CD4-positive, alpha-beta T cell (primary cell): ENCODE results near the gene TTLL4. TPM values are rescaled to one million over a fixed set of nuclear protein-coding genes. Genes with fewer than 3 reads are reported as not detected.
A peak's percentile ranks its signal among the peaks of the same experiment; 100 is the strongest.

Source experiments
- ATAC-seq: fragments of 200-7000 bp; cut with Tn5 transposase; one replicate; pipeline ENCODE4 v1.10.0; 2022; ENCODE audit warnings: mild to moderate bottlenecking; ENCODE audit not compliant: poor library complexity
- CTCF ChIA-PET: fragments of 350-600 bp; sonication (Branson Sonifier 250); formaldehyde crosslinking; loops from one replicate; lab custom pipeline; 2021; ENCODE audit warnings: antibody characterized with exemption, inconsistent platforms; lab: Charles Lee
- POLR2A ChIA-PET: fragments of 350-600 bp; sonication (Branson Sonifier 250); formaldehyde crosslinking; loops from one replicate; lab custom pipeline; 2021; ENCODE audit warnings: antibody characterized with exemption, inconsistent platforms; lab: Charles Lee
- DNase-seq, 14 experiments: peaks; one replicate each; pipeline ENCODE4 v3.0.0-alpha.2; 2013 to 2020; ENCODE audit warnings: mixed read lengths in 2 of 14
- H3K27ac ChIP-seq, 2 donors: one replicate each; pipeline versions ENCODE4 v1.5.1 to v1.7.0; 2013; ENCODE audit warnings: low read length in 2 of 2, low read depth in 1 of 2, mild to moderate bottlenecking in 1 of 2
- H3K27me3 ChIP-seq, 2 experiments: 1 replicate in 1 of 2; 2 replicates in 1 of 2; pipeline versions ENCODE4 v1.6.1 to v1.7.0; 2013; ENCODE audit warnings: low read length in 2 of 2, control low read depth in 1 of 2, mild to moderate bottlenecking in 1 of 2, moderate library complexity in 1 of 2; ENCODE audit not compliant: insufficient read depth in 2 of 2, control insufficient read depth in 1 of 2
- H3K36me3 ChIP-seq: one replicate; pipeline ENCODE4 v1.6.1; 2013; ENCODE audit warnings: low read length, control low read depth; ENCODE audit not compliant: insufficient read depth
- H3K4me1 ChIP-seq: one replicate; pipeline ENCODE4 v1.6.1; 2013; ENCODE audit warnings: low read length, control low read depth; ENCODE audit not compliant: insufficient read depth
- H3K4me3 ChIP-seq: one replicate; pipeline ENCODE4 v1.5.1; 2013; ENCODE audit warnings: mild to moderate bottlenecking, low read length, moderate library complexity
- H3K9me3 ChIP-seq, 2 experiments: 1 replicate in 1 of 2; 2 replicates in 1 of 2; pipeline versions ENCODE4 v1.6.1 to v1.7.0; 2013; ENCODE audit warnings: low read length in 2 of 2, mild to moderate bottlenecking in 2 of 2, control low read depth in 1 of 2, moderate library complexity in 1 of 2; ENCODE audit not compliant: control insufficient read depth in 1 of 2, insufficient read depth in 1 of 2
- H3K27ac Mint-ChIP-seq: one replicate; pipeline ENCODE4 v1.8.0; 2020; ENCODE audit warnings: mixed read lengths
- H3K27me3 Mint-ChIP-seq: one replicate; pipeline ENCODE4 v1.8.0; 2021; ENCODE audit warnings: mixed read lengths
- H3K36me3 Mint-ChIP-seq: one replicate; pipeline ENCODE4 v1.8.0; 2021; ENCODE audit warnings: low read depth, mixed read lengths
- H3K4me1 Mint-ChIP-seq: one replicate; pipeline ENCODE4 v1.8.0; 2021; ENCODE audit warnings: low read depth, mixed read lengths
- H3K4me3 Mint-ChIP-seq: one replicate; pipeline ENCODE4 v1.8.0; 2020; ENCODE audit warnings: mild to moderate bottlenecking, mixed read lengths
- H3K9me3 Mint-ChIP-seq: one replicate; pipeline ENCODE4 v1.8.0; 2020; ENCODE audit warnings: mixed read lengths
- intact Hi-C, 2 experiments: fragments of 100-400 bp; cut with DNase I in 1 of 2; cut with micrococcal nuclease in 1 of 2; formaldehyde crosslinking; loops; one replicate each; pipeline versions ENCODE4 v1.15.1 to v1.9.0; 2023 to 2025; cut with DNase I, micrococcal nuclease
- total RNA-seq, 174 experiments: library from RNA in 2 of 174; stranded (reverse) in 2 of 174; gene quantifications; one replicate each; pipeline ENCODE4 v1.2.3 and lab custom pipeline; 2021 to 2026
- TF ChIP-seq, protein P1 (sequence below): fragments of 200-600 bp; IDR thresholded peaks from one replicate; pipeline ENCODE4 v1.8.0; 2022; ENCODE audit warnings: antibody characterized with exemption, mild to moderate bottlenecking

Gene TTLL4
- total RNA-seq, 2 experiments from 2014 or later, result 7.3 to 10.8 TPM

DNA sequence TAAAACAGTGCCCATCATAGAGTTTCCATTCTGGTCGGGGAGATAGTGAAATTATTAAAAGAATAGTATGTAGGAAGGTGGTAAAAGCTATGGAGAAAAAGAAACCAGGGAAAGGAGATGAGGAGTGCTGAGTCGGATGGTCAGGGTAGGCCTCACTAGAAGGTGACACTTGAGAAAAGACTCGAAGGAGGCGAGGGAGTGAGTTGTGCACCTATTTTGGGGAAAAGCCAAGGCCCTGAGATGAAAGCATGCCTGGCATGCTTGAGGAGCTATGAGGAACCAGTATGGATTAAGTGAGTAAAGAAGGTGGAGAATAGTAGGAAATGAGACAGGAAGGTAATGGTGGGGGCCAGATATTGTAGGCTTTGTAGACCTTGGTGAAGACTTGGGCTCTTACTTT, 7.3 kb upstream of the TTLL4 start:
- Mint-ChIP-seq H3K9me3 (no peaks in the 10 kb centered on the region), H3K36me3 (peaks cover 4% of the 10 kb centered on the region), H3K27ac (no peak overlapping the region), H3K4me3 (no peak overlapping the region), H3K27me3 (peaks cover 10% of the 10 kb centered on the region), H3K4me1 (no peaks in the 10 kb centered on the region)
- Histone ChIP-seq H3K27me3 (peaks cover 0 to 6% of the 10 kb centered on the region in 2 experiments), H3K9me3 (no peaks in the 10 kb centered on the region), H3K4me1 (no peaks in the 10 kb centered on the region), H3K36me3 (no peaks in the 10 kb centered on the region), H3K4me3 (no peak overlapping the region), H3K27ac (no peak overlapping the region)
- intact Hi-C loops, result no loop called here
- ATAC-seq (no peak), DNase-seq (no peak)
- ChIA-PET CTCF (no interaction called here), POLR2A (no interaction called here)
- TF ChIP-seq, protein P1, sequence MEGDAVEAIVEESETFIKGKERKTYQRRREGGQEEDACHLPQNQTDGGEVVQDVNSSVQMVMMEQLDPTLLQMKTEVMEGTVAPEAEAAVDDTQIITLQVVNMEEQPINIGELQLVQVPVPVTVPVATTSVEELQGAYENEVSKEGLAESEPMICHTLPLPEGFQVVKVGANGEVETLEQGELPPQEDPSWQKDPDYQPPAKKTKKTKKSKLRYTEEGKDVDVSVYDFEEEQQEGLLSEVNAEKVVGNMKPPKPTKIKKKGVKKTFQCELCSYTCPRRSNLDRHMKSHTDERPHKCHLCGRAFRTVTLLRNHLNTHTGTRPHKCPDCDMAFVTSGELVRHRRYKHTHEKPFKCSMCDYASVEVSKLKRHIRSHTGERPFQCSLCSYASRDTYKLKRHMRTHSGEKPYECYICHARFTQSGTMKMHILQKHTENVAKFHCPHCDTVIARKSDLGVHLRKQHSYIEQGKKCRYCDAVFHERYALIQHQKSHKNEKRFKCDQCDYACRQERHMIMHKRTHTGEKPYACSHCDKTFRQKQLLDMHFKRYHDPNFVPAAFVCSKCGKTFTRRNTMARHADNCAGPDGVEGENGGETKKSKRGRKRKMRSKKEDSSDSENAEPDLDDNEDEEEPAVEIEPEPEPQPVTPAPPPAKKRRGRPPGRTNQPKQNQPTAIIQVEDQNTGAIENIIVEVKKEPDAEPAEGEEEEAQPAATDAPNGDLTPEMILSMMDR, result no peak

DNA sequence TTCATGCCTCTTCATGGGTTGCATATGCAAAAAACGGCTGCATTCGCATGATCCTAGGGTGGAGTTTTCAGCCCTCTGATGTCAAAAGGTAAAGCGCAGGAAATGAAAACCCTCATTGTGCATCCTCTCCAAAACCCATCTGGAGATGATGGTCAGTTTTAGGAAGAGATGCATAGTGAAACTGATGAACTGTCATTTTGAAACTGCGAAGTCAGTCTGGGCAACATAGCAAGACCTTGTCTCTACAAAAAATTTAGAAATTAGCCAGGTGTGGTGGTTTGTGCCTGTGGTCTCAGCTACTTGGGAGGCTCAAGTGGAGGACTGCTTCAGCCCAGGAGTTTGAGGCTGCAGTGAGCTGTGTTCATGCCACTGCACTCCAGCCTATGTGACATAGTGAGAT, 2.5 kb upstream of the TTLL4 start:
- Mint-ChIP-seq H3K27me3 (peaks cover 10% of the 10 kb centered on the region), H3K4me3 (no peak overlapping the region), H3K9me3 (no peaks in the 10 kb centered on the region), H3K4me1 (peaks cover 11% of the 10 kb centered on the region), H3K27ac (no peak overlapping the region), H3K36me3 (peaks cover 8% of the 10 kb centered on the region)
- H3K4me1 ChIP-seq, result peaks cover 22% of the 10 kb centered on the region
- TF ChIP-seq, protein P1, result no peak
- peaks cover 0 to 6% of the 10 kb centered on the region in 2 experiments for H3K27me3 ChIP-seq
- H3K9me3 ChIP-seq, result no peaks in the 10 kb centered on the region
- intact Hi-C loops, result loop anchor here in 1 of 2 experiments (2.0 kb wide), 1 partner anchor 47 kb away; no protein-coding TSS in a partner anchor
- no peaks in the 10 kb centered on the region for H3K36me3 ChIP-seq
- no peak for DNase-seq
- ChIA-PET POLR2A (no interaction called here), CTCF (interaction anchor here (0.6 to 2.2 kb wide), 5 partner anchors 21 to 681 kb away, joined by 3 to 7 read pairs (median 4); no protein-coding TSS in a partner anchor)
- no peak for ATAC-seq
- no peak overlapping the region for H3K4me3 ChIP-seq
- no peak overlapping the region for H3K27ac ChIP-seq

DNA sequence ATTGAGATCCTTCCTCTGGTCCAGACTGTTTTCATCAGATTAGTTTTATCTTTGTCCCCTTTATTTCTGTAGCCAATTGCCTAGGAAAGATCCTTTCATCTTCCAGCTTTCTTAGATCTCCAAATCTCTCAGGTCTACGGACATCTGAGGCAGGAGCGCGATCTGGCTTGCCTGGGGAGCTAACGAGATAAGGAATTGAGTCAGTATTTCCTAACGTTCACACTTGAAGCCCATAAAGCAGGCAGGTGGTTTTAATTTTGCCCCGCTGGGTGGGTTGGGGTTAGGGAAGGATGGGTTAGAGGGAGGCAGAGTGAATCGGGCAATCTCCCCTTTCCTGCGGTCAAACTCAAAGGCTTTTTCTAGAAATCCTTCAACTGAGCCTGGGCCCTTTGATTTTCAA, 727 bp upstream of the TTLL4 start:
- H3K27me3 Mint-ChIP-seq, result peaks cover 10% of the 10 kb centered on the region
- Histone ChIP-seq H3K4me3 (peak overlapping the region; percentile 43), H3K9me3 (no peaks in the 10 kb centered on the region), H3K27me3 (peaks cover 0 to 6% of the 10 kb centered on the region in 2 experiments), H3K4me1 (peaks cover 22% of the 10 kb centered on the region), H3K36me3 (no peaks in the 10 kb centered on the region), H3K27ac (no peak overlapping the region)
- intact Hi-C loops, result loop anchor here (1.0 to 10.0 kb wide), 10 partner anchors 38 to 887 kb away; partner anchors contain the start of genes BCS1L (in 1 of the 2), CNOT9 (in 1 of the 2), CNPPD1 (in 1 of the 2) and DNPEP (in 1 of the 2)
- TF ChIP-seq, protein P1, result no peak
- POLR2A ChIA-PET, result interaction anchor here (1.1 to 2.3 kb wide), 4 partner anchors 12 to 188 kb away, joined by 3 to 15 read pairs (median 10); partner anchors contain the start of genes BCS1L, RNF25, STK36 and ZNF142
- H3K36me3 Mint-ChIP-seq, result peaks cover 8% of the 10 kb centered on the region
- ATAC-seq (no peak), DNase-seq (peak in 1 of 14 experiments; percentile 15)
- H3K4me3 Mint-ChIP-seq, result peak overlapping the region; percentile 99
- CTCF ChIA-PET, result interaction anchor here (0.6 to 3.1 kb wide), 24 partner anchors 8 to 682 kb away, joined by 3 to 25 read pairs (median 5); partner anchors contain the start of genes AAMP, BCS1L, DNPEP and PNKD
- no peak overlapping the region for H3K27ac Mint-ChIP-seq
- H3K9me3 Mint-ChIP-seq, result no peaks in the 10 kb centered on the region
- peaks cover 21% of the 10 kb centered on the region for H3K4me1 Mint-ChIP-seq
